GM10266 (cell line): Measurements from ENCODE around the gene ARAF.
"Not testable (repeated sequence)": the region's sequence is repeated elsewhere in the genome, so short reads cannot be mapped to it uniquely, and the experiment has no call there.

Experiments
- DNase-seq: peaks from one replicate; pipeline ENCODE4 v3.0.0; 2012; ENCODE audit errors: extremely low spot score
- CTCF ChIP-seq: IDR thresholded peaks from 2 replicates; pipeline ENCODE4 v1.5.1; 2012; ENCODE audit warnings: mild to moderate bottlenecking, low read depth; ENCODE audit not compliant: control insufficient read depth, insufficient read depth; ENCODE audit errors: missing control alignments

ARAF gene

DNA sequence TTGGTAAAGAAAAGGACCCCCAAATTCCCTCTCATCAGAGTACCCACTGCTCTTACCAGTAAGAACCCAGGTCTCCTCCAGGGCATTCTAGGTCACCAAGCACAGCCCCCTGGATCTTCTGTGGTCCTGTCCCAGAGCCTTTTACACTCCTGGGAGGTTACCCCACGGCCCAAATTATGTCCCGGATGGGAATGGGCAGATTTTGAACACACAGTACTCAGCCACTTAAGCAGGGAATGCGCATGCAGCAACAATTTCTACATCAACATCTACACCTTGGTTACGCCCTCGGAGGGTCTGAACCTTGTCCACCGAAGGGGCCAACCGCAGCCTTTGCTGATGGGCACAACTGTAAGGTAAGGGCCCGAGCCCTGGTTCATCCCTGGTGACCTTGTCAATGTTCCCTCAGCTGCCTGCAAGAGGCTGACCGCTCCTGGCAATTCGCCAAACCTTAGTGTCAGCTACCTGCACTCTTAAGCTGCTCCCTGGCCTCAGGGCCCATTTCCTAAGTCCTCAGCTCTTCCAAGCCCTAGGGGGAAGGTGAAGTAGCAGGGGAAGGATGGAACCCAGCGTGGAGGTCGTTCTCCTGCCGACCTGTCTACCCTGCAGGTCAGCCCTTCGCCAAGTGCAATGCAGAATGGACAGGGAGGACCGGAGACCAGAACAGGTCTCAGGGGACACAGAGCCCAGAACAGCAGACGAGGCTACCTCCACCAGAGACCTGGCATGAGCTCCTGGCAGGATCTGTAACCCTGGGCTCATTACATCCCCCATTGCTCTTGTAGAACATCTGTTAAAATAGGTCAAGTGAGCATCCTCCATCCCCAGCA lies 27.1 kb downstream of the ARAF start:
- no peak for DNase-seq
- no peak for TF ChIP-seq CTCF

DNA sequence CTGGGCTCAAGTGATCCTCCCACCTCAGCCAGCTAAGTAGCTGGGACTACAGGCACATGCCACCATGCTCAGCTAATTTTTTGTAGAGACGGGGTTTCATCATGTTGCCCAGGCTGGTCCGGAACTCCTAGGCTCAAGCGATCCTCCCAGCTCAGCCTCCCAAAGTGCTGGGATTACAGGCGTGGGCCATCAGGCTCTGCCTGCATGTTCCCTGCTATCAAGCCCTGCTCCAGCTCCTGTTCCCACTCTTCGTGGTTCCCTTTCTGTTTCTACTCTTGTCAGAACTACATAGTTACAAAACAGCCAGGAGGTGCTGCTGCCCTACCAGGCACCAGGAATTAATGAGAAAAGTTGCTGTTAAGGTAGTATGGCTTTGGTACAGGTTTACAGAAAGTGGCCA lies 30.0 kb downstream of the ARAF start:
- TF ChIP-seq CTCF: no peak
- no peak for DNase-seq

DNA sequence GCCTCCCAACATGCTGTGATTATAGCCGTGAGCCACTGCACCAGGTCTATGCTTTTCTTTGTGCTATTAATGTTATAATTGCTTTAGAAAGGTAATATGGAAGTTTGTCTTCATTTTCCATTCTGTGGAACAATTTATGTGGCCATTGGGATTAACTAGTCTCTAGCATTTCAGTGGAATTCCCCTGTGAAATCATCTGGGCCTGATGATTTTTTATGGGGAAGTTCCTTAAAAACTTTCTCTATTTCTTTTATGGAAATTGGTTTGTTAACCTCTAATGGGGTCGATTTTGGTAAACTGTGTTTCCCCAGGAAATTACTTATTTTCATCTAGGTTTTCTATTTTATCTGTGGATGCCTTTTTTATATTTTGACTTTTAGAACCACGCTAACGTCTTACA lies 32.5 kb downstream of the ARAF start:
- no peak for TF ChIP-seq CTCF
- DNase-seq: no peak

DNA sequence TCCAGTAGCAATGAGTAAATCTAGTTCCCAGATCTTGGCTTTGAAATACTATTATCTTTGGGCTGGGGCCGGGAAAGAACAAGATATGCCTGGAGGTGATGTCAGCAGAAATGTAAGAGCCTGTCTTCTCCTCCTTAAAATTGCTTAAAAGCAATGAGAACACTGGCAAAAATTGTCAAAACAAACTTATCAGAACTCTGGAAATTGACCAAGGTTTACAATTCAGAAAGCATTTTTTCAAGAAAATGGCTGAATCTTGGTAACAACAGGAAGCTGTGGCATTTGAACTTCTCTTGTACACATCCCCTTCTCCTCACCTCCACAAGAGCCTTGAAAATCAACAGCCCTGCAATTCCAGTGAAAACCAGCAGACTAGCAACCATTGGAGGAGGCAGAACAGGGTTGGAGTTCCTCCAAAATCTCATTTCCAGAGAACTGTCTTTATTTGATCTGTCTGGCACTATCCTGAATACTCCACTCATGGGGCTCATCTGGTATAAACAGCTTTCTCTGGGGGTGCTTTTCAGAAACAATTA lies 34.8 kb downstream of the ARAF start:
- no peak for TF ChIP-seq CTCF
- no peak for DNase-seq

DNA sequence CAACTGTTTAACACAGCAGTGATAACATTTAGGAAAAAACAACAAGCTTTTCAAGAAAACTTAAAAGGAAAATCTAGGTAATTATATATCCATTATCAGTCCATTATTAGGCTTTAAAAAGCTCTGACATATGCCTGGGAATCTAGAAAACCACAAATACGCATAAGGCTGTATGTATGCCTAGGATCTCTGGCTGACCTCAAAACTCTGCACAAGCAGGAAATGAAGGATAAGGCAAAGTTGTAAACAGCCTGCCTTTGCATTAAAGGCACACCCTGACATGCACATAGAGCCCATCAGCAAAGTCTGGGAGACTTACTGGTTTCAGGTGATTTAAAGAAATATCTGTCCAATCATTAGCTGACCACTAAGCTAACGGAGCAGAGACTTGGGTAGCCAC lies 35.3 kb downstream of the ARAF start:
- DNase-seq: no peak
- TF ChIP-seq CTCF: no peak

- no peak for TF ChIP-seq CTCF
- no peak for DNase-seq
These were observed 36.2 kb downstream of the ARAF start for GRCh38 chrX:47597222-47597621.

- DNase-seq: not testable (repeated sequence)
These were observed 42.1 kb downstream of the ARAF start for GRCh38 chrX:47603125-47603524.

- DNase-seq: no peak
- no peak for TF ChIP-seq CTCF
These were observed 44.0 kb downstream of the ARAF start for GRCh38 chrX:47605024-47605423.
